A172 (cell line): ENCODE results near the gene TSPEAR. TPM values are rescaled to one million over a fixed set of nuclear protein-coding genes. Genes with fewer than 3 reads are reported as not detected.

Source experiments
- DNase-seq: peaks from one replicate; pipeline ENCODE4 v3.0.0-alpha.2; 2015; ENCODE audit warnings: low spot score
- total RNA-seq: library from RNA; depleted of rRNA; stranded (reverse); fragments of >200 nt; shearing (Covaris generic); gene quantifications from 2 replicates; pipeline ENCODE4 v1.2.3, GENCODE V29; 2014; rRNA removed

Gene TSPEAR
- total RNA-seq = 0.17 TPM in 1 of 2 replicates, not detected in the other

DNA sequence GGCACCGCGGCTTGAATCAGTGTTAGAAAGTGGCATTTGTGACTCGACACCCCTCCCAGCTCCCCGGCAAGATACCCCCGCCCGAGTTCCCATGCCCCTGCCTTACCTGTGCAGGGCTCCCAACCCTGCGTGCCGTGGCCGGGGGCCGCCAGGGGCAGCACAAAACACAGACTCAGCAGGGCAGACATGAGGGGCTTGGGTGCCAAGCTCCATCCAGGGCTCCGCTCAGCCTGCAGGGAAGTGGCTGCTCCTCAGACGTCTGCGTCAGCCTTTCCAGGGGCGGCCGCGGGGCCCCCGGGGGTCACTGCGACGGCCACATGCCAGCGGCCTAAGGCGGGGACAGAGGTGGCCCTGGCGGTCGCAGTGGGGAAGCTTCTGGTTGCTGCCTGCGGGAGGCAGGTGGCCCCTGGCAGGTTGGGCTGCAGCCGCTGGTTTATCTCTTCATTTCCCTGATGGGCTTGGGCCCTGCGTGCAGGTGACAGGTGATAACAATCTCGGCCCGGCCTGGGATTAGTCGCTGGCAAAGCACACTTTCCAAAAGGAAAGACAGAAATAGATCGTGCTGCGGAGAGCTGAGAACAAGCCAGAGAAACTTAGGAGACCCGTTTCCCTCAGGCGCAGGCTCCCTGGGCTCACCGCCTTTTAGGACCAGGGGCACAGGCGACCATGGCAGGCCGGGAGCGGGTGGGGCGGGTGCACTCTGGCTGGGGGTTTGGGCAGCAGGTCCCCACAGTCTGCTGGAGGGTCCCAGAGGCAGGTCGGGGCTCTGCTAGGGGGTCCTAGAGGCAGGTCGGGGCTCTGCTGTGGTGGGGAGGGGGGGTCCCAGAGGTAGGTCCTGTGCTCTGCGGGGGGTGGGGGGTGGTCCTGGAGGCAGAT is at the start of gene TSPEAR:
TSPEAR (minus strand) TSS at position 246 of the 876 bp plus-strand sequence; CDS start at position 188, 58 bp downstream.
- DNase-seq = no peak

DNA sequence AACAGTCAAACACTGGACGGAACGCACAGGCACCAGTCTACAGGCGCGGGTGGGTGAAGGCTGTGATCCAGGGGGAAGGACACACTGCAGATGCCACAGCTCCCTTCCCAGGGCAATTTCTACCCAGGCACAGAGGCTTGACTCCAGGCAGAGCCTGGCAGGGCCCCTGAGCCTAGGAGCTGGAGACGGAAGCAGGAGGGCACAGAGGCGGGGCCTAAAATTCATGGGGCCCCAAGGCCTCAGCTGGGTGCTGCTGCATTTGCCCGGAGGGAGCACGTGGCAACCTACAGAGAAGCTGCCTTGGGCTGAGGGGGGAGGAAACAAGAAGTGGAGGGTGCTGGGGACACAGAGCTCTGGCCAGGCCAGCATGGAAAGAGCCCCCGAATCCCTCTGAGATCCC is 49.0 kb upstream of the TSPEAR start:
- DNase-seq = no peak

DNA sequence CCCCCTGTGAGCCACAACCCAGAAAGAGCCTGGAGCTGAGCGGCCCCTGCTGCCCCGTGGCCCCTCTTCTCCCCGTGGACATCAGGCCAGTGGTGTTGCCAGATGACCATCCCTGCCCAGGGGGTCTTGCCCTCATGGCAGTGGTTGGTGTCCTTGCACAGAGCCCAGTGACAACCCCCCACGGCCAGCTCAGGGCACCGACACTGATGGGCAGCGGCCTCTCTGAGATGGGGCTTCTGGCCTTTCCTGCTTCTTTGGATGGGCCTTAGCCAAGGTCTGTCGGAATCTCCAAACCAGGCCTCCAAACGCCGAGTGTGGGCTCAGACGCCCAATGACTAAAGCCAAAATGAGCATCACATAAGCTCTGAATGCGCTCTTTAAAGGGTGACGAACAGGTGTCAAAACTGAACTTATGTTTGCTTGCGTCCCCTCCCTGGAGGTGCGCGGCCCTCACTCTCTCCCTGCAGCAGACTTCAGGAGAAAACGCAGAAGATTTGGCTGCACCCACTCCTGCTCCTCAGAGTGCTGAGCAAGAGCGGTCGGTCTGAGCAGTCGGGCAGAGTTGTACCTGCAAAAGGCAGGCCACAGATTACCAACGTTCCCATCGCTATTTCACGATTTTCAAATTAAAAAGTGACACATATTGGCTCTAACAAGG is 48.4 kb upstream of the TSPEAR start:
- no peak for DNase-seq

DNA sequence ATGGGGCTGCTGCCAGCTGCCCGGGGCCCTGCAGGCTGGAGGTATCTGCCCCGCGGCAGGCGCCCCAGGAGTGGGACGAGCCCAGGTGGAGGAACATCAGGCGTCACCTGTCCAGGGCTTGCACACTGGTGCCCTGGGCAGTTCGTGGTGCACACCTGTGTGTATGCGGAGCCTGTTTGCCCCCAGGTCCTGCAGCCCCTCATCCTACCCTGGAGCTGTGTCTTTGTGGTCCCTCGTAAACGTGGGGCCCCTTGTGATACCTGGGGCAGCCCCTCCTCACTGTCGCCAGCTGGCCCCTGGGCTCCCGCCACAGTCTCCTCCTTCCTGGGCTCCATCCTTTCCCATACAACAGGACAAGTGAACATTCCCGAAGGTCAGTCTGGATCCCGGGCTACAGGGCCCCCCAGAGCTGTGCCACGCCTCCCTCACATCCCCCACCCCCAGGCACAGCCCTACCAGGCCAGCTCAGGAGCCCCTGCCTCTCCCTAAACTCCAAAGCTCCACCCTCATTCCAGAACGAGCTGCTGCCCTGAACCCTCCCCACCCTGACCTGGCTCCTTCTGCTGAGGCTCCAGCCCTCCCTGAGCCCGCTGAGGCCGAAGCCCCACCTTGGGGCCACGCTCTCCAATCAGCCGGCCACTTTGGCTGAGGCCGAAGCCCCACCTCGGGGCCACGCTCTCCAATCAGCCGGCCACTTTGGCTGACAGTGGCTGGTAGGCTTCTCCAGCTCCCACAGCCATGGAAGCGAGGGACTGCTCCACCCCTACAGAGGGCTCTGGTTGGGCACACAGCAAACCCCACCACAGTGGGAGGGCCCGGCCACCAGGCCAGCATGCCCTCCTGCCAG is 47.6 kb upstream of the TSPEAR start:
- DNase-seq = no peak

DNA sequence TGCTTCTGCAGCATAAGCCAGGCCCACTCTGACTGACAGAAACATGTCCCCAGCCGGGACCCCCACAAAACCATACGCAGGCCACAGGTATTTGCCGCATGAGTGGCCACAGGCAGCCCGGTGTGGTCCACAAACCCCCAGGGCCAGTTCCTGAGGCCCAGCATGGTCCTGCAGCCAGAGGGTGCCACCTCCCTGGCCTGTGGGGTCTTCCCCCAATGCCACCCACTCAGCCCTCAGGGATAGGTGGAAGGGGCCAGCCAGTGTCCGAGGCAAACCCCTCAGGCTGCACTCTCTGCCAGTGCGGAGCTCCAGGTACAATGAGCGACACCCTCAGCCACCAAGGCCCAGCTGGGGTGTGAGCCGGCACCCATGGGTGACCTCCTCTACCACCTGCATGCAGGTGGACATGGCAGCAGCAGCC is 46.8 kb upstream of the TSPEAR start:
- DNase-seq = no peak

DNA sequence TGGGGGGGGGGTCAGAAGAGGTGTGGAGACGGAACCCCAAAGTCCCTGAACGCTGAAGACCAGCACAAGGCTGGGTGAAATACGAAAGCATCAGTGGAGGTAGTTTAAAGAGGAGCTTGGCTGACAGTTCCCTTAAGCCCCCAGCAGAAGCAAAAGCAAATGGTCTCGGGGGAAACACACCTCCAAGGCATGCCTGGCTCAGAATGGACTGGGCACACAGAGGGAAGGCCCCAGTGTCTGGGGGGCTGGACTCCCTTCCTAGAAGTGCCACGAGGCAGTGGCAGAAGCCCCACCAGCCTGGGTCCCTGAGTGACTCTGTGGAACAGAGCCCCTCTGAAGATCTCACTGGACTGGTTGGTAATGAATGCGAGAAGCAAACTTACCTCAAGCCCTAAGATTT is 46.4 kb upstream of the TSPEAR start:
- no peak for DNase-seq

DNA sequence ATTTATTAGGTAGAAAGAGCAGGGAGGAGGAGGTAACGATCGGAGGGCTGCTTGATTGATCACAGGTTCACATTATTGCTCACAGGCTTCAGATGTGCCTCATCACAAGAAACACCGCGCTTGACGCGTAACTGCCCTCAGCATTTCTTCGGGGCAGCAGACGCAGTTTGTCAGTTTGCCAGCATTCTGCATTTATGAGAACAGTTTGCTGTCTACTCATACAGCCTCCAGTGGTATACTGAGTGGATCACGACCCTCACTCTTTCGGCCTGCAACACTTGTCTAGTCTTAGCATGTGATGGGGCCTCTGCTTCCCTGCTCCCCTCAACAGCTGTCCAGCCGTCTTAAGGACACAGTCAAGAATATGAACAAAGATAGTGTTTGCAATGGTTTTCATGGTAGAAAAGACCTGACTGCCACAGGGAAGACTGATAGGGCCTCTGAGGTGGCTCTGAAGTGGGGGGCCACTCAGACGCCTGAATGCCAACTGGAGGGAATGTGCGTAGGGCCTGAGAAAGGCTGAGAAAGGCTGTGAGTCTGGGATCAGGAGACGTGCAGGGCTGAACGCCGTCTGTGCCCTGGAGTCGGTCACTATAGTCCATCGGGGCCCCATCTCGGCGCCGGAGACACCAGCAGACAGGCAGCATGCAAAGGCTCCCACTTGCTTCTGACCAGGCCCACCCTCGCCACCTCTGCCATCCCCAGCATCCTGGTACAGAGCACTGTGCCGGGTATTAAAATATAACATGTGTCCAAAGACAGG is 45.2 kb upstream of the TSPEAR start:
- DNase-seq = no peak

DNA sequence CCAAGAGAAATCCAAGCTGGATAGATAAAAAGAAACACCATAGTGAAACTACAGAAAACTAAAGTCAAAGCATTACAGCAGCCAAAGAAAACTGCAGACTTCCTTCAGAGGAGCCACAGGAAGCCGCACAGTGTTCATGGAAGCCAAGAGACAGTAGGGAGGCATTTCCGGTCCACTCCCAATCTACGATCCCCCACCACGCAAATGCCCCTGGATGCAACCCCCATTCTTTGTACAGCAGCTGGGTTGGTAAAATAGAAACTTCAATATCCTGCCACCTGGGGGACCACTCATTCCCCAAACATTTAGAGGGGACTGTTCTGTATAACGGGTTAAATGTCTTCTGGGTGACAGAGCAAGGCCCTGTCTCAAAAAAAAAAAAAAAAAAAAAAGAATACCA is 43.9 kb upstream of the TSPEAR start:
- DNase-seq = no peak

DNA sequence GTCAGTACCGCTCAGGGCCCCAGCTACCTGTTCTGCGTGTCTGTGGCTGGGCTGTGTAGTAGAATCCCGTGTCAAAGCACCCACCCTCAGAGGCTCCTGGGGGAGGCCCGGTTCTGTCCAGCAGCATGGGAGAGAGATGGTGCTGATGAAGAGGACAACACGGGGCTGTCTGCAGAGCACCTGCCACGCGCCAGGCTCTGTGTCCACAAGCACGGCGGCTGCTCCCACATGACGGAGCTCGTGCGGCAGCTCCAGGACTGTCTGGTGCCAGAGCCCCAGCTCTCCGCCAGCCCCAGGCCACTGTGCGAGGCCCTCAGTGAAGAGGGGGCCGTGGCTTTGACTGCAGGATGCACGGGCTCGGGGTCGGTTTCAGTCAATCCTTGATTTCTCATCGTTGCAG is 42.0 kb upstream of the TSPEAR start:
- DNase-seq = no peak

DNA sequence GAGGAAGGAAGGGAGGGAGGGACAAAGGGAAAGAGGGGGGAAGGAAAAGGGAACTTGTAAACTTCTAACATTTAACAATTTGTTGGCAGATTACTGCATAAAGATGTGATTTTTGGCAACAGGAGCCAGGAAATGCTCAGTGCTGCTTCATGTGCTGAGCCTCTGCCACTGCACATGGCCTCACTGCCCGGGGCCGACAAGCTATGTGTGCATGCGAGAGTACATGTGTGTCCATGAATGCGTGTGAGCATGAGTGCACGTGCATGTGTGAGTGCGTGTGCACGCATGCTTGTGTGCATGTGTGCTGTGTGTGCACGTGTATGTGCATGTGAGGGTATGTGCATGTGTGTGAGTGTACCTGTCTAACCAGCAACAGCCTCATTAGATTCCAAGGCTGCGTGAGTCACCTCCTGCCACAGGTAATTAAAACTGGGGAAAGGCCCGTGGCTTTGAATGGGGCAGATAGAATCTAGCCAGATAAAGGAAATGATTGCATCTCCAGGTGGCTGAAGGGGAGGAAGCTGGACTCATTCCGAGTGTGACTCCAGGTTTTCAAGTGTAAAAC is 41.4 kb upstream of the TSPEAR start:
- peak; percentile 42 for DNase-seq

DNA sequence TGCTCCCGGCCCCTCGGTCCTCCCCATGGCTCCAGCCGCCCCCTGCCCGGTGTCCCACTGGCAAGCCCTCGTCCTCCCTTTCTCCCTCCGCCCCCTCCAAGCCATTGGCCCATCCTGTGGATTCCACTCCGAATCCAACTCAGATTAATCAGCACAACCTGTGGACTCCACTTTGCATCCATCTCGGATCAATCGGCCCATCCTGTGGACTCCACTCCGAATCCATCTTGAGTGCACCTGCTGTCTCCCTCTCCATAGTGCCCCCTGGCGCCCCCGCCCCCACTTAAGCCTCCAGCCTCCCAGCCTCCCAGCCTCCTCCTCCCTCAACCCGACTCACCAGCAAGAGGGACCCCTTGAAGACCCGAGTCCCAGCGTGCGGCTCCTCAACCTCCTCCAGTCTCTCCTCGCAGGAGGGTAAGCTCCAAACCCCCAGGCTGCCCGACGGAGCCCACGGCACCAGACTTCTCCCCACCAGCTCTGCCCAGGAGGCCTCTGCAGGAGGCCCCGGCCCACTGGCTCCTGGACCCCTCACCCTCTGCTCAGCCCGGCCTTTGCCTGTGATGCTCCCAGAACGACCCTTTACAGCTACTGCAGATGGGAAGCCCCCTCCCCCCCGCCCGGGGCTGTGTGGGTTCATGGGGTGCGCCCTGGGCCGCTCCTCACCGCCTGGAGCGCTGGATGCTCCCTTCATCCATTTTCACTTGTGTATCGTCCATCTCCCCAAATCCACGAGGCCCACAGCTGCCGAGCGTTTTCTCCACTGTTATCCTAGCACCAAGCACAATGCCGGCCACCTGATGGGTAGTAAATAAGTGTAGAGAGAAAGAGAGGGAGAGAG is 40.6 kb upstream of the TSPEAR start:
- DNase-seq = no peak

DNA sequence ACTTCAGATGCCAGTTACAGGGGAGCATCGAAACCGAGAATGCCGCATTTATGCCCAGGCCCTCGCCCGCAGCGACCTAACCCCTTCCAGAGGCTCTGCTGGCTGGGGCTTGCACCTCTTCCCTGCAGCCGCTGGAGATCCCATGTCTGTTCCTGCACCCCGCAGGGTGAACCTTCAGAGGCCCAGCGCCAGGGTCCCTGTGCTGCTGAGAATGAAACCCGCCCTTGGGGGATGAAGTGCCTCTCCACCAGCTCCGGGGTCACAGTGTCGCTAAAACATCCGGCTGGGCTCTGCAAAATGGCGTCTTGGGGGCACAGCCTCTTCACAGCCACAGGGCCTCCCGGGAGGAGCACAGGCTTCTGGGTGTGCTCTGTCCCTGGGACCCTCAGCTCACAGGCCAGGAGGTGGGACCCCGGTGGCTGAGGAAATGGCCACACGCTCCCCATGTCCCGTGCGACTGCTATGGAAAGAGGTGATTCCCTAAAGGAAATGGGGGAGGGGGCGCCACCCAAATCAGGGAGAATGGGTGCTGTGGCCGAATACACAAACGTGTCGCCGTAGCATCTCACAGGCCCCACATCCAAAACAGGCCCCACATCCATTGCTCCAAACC is 39.9 kb upstream of the TSPEAR start:
- no peak for DNase-seq

DNA sequence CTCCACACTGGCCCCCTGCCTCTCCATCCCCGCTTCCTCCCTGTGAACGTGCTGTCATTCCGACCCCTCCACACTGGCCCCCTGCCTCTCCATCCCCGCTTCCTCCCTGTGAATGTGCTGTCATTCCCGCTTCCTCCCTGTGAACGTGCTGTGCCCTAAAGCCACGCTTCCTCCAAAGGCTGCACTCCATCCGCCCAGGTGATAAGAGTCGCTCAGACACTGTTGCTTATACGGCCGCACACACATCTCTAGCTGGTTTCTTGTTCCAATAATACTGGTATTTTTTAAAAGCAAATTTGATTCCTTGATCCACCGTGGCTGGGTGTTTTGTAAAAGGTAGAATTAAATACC is 39.3 kb upstream of the TSPEAR start:
- no peak for DNase-seq

DNA sequence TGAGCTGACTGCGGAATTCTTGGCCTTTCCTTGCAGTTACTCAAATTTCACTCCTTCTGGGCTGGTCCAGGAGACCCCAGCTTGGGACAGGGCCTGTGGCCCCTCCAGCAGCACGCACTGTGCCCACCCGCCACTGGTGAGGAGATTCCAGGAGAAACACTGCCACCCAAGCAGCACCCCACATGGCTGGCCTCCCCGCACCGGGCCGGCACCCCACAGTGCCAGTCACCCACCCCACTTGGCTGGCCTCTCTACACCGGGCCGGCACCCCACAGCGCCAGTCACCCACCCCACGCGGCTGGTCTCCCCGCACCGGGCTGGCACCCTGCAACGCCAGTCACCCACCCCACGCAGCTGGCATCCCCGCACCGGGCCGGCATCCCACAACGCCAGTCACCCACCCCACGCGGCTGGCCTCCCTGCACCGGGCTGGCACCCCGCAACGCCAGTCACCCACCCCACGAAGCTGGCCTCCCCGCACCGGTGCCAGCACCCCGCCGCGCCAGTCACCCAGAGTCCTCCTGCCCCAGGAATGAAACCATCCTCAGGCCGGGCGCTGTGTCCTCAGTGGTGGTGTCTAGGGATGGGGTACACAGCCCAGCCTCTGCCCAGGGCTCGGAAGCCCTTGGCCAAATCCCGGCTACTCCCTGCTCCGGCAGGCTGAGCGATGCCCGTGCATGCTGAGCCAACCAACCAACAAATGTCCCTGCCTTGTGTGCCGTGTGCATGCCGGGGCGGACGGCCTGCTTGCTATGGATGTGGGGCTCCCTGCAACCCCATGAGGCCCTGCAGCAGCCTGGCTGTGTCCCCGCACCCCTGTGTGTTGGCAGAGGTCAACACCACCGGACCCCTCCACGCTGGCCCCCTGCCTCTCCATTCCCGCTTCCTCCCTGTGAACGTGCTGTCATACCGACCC is 38.6 kb upstream of the TSPEAR start:
- DNase-seq = no peak

DNA sequence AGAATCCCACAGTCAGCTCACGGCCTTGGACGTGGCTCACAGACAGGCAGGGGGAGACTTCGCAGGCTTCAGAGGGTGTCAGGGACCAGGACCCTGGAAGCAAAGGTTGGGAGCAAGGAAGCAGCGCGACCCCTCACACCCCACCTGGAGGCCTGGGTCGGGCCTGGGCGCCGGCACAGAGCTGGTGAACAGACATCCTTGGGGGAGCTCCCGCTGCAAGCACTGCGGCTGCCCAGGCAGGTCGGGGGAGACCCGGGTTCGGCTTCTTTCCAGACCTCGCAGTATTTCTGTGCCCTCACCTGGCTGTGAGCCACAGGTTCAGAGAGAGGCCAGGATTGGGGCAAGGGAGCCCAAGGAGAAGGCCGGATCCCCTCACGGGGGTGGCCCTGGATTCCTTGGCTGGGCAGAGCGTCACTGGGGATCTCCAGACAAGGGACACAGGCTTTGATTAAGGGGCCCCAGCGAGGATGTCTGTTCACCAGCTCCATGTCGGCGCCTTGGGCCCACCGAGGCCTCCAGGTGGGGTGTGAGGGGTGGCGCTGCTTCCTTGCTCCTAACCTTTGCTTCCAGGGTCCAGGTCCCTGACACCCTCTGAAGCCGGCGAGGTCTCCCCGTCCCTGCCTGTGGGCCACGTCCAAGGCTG is 37.9 kb upstream of the TSPEAR start:
- no peak for DNase-seq

DNA sequence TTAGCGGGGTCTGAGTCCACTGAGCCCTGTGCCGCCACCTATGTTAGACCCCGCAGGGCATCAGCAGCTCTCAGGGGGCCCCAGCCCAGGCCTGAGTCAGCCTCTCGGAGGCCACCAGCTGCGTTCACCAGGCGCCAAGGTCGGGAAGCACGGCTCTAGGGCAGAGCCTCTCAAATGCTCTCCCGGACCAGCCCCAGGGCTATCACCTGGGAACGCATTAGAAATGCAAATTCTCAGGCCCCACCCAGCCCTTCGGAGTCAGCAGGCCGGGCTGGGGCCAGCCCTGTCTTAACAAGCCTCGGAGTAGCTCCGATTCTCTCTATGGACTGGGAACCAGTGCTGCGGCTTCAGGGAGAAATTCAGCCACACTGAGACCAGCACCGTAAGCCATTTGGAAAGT is 37.2 kb upstream of the TSPEAR start:
- DNase-seq = no peak

DNA sequence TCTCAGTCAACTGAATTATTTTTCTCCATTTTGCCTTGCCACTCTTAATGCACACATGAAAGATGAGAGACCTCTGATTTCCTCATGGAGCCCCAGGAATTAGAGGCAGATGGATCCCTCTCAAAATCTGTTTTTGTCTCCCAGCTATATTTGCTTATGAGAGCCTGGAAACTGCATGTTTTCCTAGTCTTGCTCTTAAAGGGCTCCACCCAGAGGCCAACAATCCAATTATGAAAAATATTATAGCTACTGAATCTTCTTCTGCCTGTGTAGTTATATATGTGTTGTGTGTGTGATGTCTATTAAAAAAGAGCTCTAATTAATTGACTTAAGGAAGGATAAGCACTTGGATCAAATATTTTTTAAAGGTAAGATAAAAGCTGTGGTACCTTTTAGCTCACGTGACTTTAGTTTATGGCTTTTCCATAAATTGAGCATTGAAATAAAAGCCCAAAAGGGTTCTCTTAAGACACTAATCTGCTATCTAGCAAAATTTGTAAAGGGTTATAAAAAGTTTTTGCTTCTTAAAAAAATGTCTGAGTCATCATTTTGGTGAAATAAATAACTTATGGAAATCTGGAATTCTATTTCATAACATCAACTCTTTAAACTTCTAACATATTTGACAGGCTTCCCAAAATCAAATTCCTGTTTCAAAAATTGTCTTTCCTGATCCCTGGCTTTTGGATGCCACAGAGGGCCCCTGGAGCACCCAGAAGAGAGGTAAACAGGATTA is 31.2 kb upstream of the TSPEAR start:
- DNase-seq = no peak

DNA sequence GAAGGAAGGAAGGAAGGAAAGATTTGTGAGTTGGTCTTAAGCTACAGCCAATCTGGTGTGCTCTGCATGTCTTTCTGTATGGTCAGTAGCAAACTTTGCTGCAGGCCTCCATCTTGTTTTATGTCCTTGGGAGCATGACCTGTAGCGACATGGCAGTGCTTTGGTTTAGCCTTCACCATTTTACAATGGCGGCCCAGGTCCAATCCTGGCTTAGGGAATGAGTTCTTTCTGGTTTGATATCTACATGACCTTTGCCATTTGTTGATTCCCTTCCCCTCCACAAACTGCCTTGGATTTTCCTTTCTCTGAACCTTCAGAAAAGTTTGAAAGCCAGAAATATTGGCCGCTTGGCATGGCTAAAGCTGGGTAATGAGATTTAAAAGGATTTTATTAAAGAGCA is 30.5 kb upstream of the TSPEAR start:
- no peak for DNase-seq
